HCT116 (cell line): ENCODE results near the gene PXK. TPM values are rescaled to one million over a fixed set of nuclear protein-coding genes. Genes with fewer than 3 reads are reported as not detected.

Experiments
- ATAC-seq: fragments of 200-7000 bp; cut with Tn5 transposase; 2 replicates; pipeline ENCODE4 v1.9.1; 2020; ENCODE audit warnings: mild to moderate bottlenecking, moderate library complexity
- BruUV-seq: library from RNA; stranded (reverse); fragments of 400-500 nt; replicated peaks from 2 replicates; lab custom pipeline; 2021; lab: Mats Ljungman, UMichigan
- CTCF ChIA-PET: fragments of 300-600 bp; sonication (Branson Sonifier 250); formaldehyde crosslinking; loops from one replicate; lab custom pipeline; 2021; ENCODE audit warnings: antibody characterized with exemption; lab: Charles Lee
- POLR2A ChIA-PET: fragments of 300-600, 350-600 bp; sonication (Branson Sonifier 250); formaldehyde crosslinking; loops from one replicate; lab custom pipeline; 2021; ENCODE audit warnings: antibody characterized with exemption; lab: Charles Lee
- RAD21 ChIA-PET, 2 experiments: fragments of 300-600 bp; sonication (Branson Sonifier 250); formaldehyde crosslinking; loops; one replicate each; lab custom pipeline; 2023; ENCODE audit warnings: low total read pairs in 2 of 2; ENCODE audit not compliant: uncharacterized antibody in 2 of 2, unreplicated experiment in 2 of 2, low non-redundant PET in 1 of 2; lab: Charles Lee
- DNase-seq: peaks from one replicate; pipeline ENCODE4 v3.0.0-alpha.2; 2010; ENCODE audit warnings: low read depth, low spot score
- H2AFZ ChIP-seq: fragments of 200-600 bp; shearing (Covaris generic), sonication (generic); 2 replicates; pipeline ENCODE4 v1.6.1; 2017; ENCODE audit warnings: low read depth, mixed run types, mixed read lengths, antibody characterized with exemption, low read length; ENCODE audit not compliant: poor library complexity, severe bottlenecking
- H3K27ac ChIP-seq: 2 replicates; pipeline ENCODE4 v1.5.1; 2012; ENCODE audit warnings: low read depth, low read length
- H3K27me3 ChIP-seq: fragments of 200-600 bp; sonication (generic); 2 replicates; pipeline ENCODE4 v1.6.1; 2016; ENCODE audit warnings: mixed run types, low read length, mixed read lengths; ENCODE audit not compliant: insufficient read depth
- H3K36me3 ChIP-seq, 2 experiments: fragments of 200-500 bp in 1 of 2; fragments of 200-600 bp in 1 of 2; sonication (Bioruptor generic) in 1 of 2; sonication (generic) in 1 of 2; 2 replicates each; pipeline versions ENCODE4 v1.5.1 to v1.6.1; 2014 to 2016; ENCODE audit warnings: low read length in 2 of 2, inconsistent platforms in 1 of 2, mixed read lengths in 1 of 2, mixed run types in 1 of 2; ENCODE audit not compliant: insufficient read depth in 2 of 2, control insufficient read depth in 1 of 2
- H3K4me1 ChIP-seq, 2 experiments: fragments of 200-600 bp in 1 of 2; sonication (generic) in 1 of 2; 2 replicates each; pipeline versions ENCODE4 v1.5.1 to v1.6.1; 2012 to 2017; ENCODE audit warnings: low read length in 2 of 2, inconsistent platforms in 1 of 2, mild to moderate bottlenecking in 1 of 2, mixed read lengths in 1 of 2, mixed run types in 1 of 2, moderate library complexity in 1 of 2; ENCODE audit not compliant: insufficient read depth in 2 of 2, control insufficient read depth in 1 of 2
- H3K4me2 ChIP-seq: fragments of 200-600 bp; sonication (generic); 2 replicates; pipeline ENCODE4 v1.6.1; 2017; ENCODE audit warnings: mixed run types, low read length, mixed read lengths
- H3K4me3 ChIP-seq, 2 experiments: fragments of 200-600 bp in 1 of 2; sonication (generic) in 1 of 2; replicated peaks in 1 of 2; 2 replicates each; pipeline ENCODE4 v1.5.1; 2011 to 2016; ENCODE audit warnings: low read length in 2 of 2, control low read depth in 1 of 2, low read depth in 1 of 2, mild to moderate bottlenecking in 1 of 2, mixed read lengths in 1 of 2, mixed run types in 1 of 2
- H3K79me2 ChIP-seq: fragments of 200-600 bp; sonication (generic); 2 replicates; pipeline ENCODE4 v1.6.1; 2017; ENCODE audit warnings: mild to moderate bottlenecking, mixed run types, low read length, moderate library complexity, mixed read lengths; ENCODE audit not compliant: insufficient read depth
- H3K9ac ChIP-seq: fragments of 200-600 bp; sonication (generic); 2 replicates; pipeline ENCODE4 v1.6.1; 2016; ENCODE audit warnings: low read length, mixed read lengths
- H3K9me2 ChIP-seq: fragments of 200-600 bp; sonication (generic), shearing (Covaris generic); 2 replicates; pipeline ENCODE4 v1.6.1; 2017; ENCODE audit warnings: mixed run types, mild to moderate bottlenecking, moderate library complexity; ENCODE audit not compliant: insufficient read depth
- H3K9me3 ChIP-seq, 2 experiments: fragments of 200-500 bp in 1 of 2; fragments of 200-600 bp in 1 of 2; sonication (Bioruptor generic) in 1 of 2; sonication (generic) in 1 of 2; 2 replicates each; pipeline ENCODE4 v1.6.1; 2014 to 2017; ENCODE audit warnings: low read length in 2 of 2, mixed read lengths in 2 of 2, inconsistent platforms in 1 of 2, low read depth in 1 of 2, mild to moderate bottlenecking in 1 of 2, mixed run types in 1 of 2, moderate library complexity in 1 of 2; ENCODE audit not compliant: control insufficient read depth in 1 of 2, insufficient read depth in 1 of 2
- H4K20me1 ChIP-seq: fragments of 200-600 bp; sonication (generic), shearing (Covaris generic); 2 replicates; pipeline ENCODE4 v1.6.1; 2017; ENCODE audit warnings: mixed run types, mild to moderate bottlenecking, moderate library complexity; ENCODE audit not compliant: insufficient read depth
- ATF3 ChIP-seq: IDR thresholded peaks from 2 replicates; pipeline ENCODE4 v1.6.1; 2012
- CBX3 ChIP-seq: IDR thresholded peaks from 2 replicates; pipeline ENCODE4 v1.6.1; 2012; ENCODE audit warnings: low read depth
- EGR1 ChIP-seq: IDR thresholded peaks from 2 replicates; pipeline ENCODE4 v1.6.1; 2012; ENCODE audit warnings: low read depth
- ELF1 ChIP-seq: IDR thresholded peaks from 2 replicates; pipeline ENCODE4 v1.6.1; 2012; ENCODE audit warnings: low read depth, borderline replicate concordance
- EZH2phosphoT487 ChIP-seq: fragments of 200-600 bp; IDR thresholded peaks from 2 replicates; pipeline ENCODE4 v1.6.1; 2018; ENCODE audit warnings: antibody characterized with exemption, borderline replicate concordance
- JUND ChIP-seq: IDR thresholded peaks from 2 replicates; pipeline ENCODE4 v1.6.1; 2012
- POLR2A ChIP-seq: IDR thresholded peaks from 2 replicates; pipeline ENCODE4 v1.7.0; 2011; ENCODE audit warnings: borderline replicate concordance; ENCODE audit not compliant: insufficient read depth, insufficient read length; ENCODE audit errors: extremely low read depth
- POLR2AphosphoS5 ChIP-seq: IDR thresholded peaks from 2 replicates; pipeline ENCODE4 v1.6.1; 2011; ENCODE audit warnings: mild to moderate bottlenecking, low read depth, low read length, moderate library complexity
- RAD21 ChIP-seq: IDR thresholded peaks from 2 replicates; pipeline ENCODE4 v1.6.1; 2012; ENCODE audit warnings: low read depth, mild to moderate bottlenecking
- SIN3A ChIP-seq: IDR thresholded peaks from 2 replicates; pipeline ENCODE4 v1.6.1; 2012; ENCODE audit warnings: low read depth
- SP1 ChIP-seq: IDR thresholded peaks from 2 replicates; pipeline ENCODE4 v1.6.1; 2012; ENCODE audit warnings: low read depth
- SRF ChIP-seq: IDR thresholded peaks from 2 replicates; pipeline ENCODE4 v1.6.1; 2012; ENCODE audit warnings: low read depth
- TCF7L2 ChIP-seq: IDR thresholded peaks from 2 replicates; pipeline ENCODE4 v1.7.0; 2011; ENCODE audit warnings: borderline replicate concordance, inconsistent platforms; ENCODE audit not compliant: insufficient read depth, insufficient read length; ENCODE audit errors: extremely low read depth
- YY1 ChIP-seq: IDR thresholded peaks from 2 replicates; pipeline ENCODE4 v1.6.1; 2011; ENCODE audit warnings: low read length, low read depth, moderate library complexity, mild to moderate bottlenecking; ENCODE audit not compliant: insufficient replicate concordance; ENCODE audit errors: extremely low read depth
- ZBTB33 ChIP-seq: IDR thresholded peaks from 2 replicates; pipeline ENCODE4 v1.6.1; 2011; ENCODE audit warnings: mild to moderate bottlenecking, low read length, moderate library complexity; ENCODE audit not compliant: insufficient replicate concordance; ENCODE audit errors: extremely low read depth
- ZFX ChIP-seq: fragments of 450-650 bp; IDR thresholded peaks from 2 replicates; pipeline ENCODE4 v1.6.1; 2017
- ZNF274 ChIP-seq: fragments of 200-500 bp; sonication (Bioruptor generic); IDR thresholded peaks from 2 replicates; pipeline ENCODE4 v1.6.1; 2014; ENCODE audit warnings: mild to moderate bottlenecking, low read depth, low read length, inconsistent platforms
- intact Hi-C: fragments of 100-400 bp; cut with micrococcal nuclease; formaldehyde crosslinking; loops from 2 replicates; pipeline ENCODE4 v1.10.0; 2022
- total RNA-seq: library from RNA; stranded (reverse); gene quantifications from one replicate; pipeline ENCODE4 v1.2.1, GENCODE V29; 2021; ENCODE audit not compliant: unreplicated experiment

PXK gene
- total RNA-seq, 1 experiment from 2014 or later, result 10.2 TPM

GRCh38 chr3:58411851-58412830 lies 79.4 kb downstream of the PXK start:
- ChIA-PET POLR2A (no interaction called here), CTCF (no interaction called here), RAD21 (no interaction called here)
- no peak for ATAC-seq
- H3K4me3 ChIP-seq, result no peak overlapping the region
- no peaks in the 10 kb centered on the region for H3K9me3 ChIP-seq
- no peaks in the 10 kb centered on the region for H3K79me2 ChIP-seq
- H3K36me3 ChIP-seq, result 0 out of 4 replicates have a peak, but pooled peaks cover 0 to 2% of the 10 kb centered on the region in 2 experiments
- peaks cover 2 to 3% of the 10 kb centered on the region in 2 experiments; a peak in 3 of 4 replicates for H3K4me1 ChIP-seq
- no peak overlapping the region for H2AFZ ChIP-seq
- no peak overlapping the region for H3K4me2 ChIP-seq
- DNase-seq, result no peak
- H4K20me1 ChIP-seq, result no peaks in the 10 kb centered on the region
- no peak overlapping the region for H3K9ac ChIP-seq
- intact Hi-C loops, result loop anchor here (5.0 kb wide), 1 partner anchor 105 kb away; the partner anchor contains the start of genes HTD2 and RPP14
- H3K27ac ChIP-seq, result no peak overlapping the region
- H3K9me2 ChIP-seq, result no peaks in the 10 kb centered on the region
- no peaks in the 10 kb centered on the region for H3K27me3 ChIP-seq
- no TSS peak for BruUV-seq
- TF ChIP-seq CBX3 (no peak), ATF3 (no peak), ZFX (no peak), SRF (no peak), RAD21 (no peak), EGR1 (no peak), SIN3A (no peak), ZBTB33 (no peak), ZNF274 (no peak), JUND (no peak), SP1 (no peak), POLR2A (no peak), ELF1 (no peak), POLR2AphosphoS5 (no peak), YY1 (no peak), TCF7L2 (no peak), EZH2phosphoT487 (no peak)
